GM20431 (cell line): ENCODE results near the gene NAAA.
"Not testable (repeated sequence)": the region's sequence is repeated elsewhere in the genome, so short reads cannot be mapped to it uniquely, and the experiment has no call there.

ENCODE experiments used
- in situ Hi-C: fragments of 300-500 bp; cut with MseI, MboI; formaldehyde crosslinking; loops from one replicate; pipeline ENCODE4 v1.15.0; 2020; ENCODE audit warnings: low sequenced_read_pairs; ENCODE audit not compliant: unreplicated experiment

The NAAA gene

DNA sequence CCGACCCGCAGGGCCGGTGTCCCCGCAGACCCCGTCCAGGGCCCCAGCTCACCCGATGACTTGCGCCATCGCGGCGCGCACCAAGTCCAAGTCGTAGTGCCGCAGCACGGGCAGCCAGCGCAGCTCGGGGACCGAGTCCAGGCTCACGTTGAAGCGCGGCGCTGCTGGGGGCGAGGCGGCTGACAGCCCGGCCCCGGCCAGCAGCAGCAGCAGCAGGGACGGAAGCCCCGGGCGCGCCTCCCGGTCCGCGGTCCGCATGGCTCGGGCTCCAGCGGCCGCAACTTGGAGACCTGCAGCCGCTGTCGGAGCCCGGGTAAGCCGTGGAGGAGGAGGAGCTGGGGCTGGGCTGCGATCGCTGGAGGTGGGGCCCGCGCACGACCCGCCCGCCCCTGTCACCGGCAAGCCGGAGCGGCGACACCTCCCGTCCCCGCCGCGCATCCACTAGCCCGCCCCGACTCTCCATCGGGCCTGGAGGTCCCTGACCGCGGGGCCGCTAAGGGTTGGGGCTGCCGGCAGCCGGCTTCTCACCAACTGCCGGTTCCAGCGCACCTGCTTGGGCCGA is at the start of gene NAAA:
NAAA (minus strand) TSS at position 322 of the 562 bp plus-strand sequence; CDS start at position 258, 64 bp downstream.
- in situ Hi-C loops, result no loop called here

DNA sequence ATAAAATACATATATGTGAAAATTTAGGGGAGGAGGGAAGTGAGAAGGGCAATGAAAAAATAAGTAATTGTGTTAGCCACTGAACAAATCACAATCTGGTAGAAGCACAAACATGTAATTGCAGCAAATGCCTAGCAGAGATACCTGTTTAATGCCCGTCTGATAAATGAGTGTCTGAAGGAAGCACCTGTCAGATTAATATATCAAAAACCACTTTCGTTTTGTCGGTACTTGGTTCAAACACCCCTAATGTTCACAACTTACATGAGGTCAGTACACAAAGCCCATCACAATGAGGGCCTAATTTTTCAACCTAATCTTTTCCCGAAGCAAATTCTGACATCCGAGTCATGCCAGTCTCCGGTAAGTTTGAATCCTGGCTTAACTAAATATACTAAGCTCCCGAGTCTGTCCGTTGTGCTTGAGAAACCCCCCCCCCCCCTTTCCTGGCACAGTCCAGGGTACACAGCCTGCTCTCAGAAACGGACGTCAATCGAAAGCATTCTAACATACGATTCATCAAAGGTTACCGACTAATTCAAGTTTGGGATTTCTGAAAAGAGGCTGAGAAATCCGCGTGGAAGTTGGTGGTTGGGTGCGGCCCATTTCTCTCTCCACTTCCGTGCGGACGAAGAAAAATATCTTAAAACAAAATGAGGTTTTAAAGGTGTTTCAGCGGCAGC is 49.2 kb upstream of the NAAA start:
- in situ Hi-C loops, result no loop called here

- in situ Hi-C loops, result no loop called here
Observed at GRCh38 chr4:75985116-75985515, 44.3 kb upstream of the NAAA start.

DNA sequence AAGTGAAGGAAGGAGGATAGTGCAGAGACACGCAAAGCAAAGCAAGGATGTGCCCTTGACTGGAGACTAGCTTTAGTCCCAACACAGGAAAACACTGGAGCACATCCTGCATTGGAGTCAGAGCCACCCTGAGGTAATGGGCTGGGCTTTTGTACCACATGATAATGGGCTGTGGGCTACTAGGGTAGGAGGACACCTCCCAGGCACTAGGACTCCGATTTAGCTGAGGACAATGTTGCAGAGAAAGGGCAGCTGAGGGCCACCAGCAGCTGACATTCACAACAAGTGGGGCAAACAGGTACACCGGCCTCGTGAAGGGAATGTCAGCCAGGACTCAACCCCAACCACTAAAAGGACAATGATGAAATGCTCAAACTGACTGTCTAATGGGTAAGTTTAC is 39.8 kb upstream of the NAAA start:
- in situ Hi-C loops, result no loop called here

- in situ Hi-C loops, result no loop called here
Observed at GRCh38 chr4:75976177-75976576, 35.4 kb upstream of the NAAA start.

DNA sequence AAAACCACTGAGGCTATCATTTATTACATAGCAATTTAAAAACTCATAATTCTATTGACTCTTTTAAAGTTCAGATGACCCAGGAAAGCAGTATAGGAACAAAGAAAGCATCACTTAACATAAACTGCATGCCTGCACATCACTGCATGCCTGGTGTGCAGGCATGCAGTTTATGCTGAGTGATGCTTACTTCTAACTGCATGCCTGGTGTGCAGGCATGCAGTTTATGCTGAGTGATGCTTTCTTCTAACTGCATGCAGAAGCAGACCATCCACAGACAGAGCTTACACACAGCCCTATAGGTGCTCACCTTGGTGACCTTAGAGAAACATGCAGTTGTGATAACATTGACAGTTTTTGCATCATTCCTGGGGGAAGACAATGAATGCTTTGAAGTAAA is 33.0 kb upstream of the NAAA start:
- in situ Hi-C loops, result no loop called here

GRCh38 chr4:75968084-75968483 is 27.3 kb upstream of the NAAA start:
- in situ Hi-C loops, result no loop called here

DNA sequence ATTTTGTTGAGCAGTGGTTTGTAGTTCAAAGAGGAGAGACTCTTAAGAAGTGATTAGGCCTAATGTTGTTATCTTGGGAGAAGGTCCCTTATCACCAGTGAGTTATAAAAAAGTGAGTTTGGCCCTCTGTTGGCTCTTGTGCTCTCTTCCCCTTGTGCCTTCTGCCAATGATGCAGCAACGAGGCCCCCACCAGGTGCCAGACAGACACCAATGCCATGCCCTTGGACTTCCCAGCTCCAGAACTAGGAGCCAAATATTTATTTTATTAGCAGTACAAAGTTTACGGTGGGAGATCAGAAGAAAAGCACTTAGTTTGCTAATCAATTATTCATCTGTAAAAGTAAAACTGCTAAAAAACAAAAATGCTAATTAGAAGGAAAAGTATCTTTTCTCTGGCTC is 22.7 kb upstream of the NAAA start:
- in situ Hi-C loops, result no loop called here

- in situ Hi-C loops, result not testable (repeated sequence)
Observed at GRCh38 chr4:75962072-75962471, 21.3 kb upstream of the NAAA start.

DNA sequence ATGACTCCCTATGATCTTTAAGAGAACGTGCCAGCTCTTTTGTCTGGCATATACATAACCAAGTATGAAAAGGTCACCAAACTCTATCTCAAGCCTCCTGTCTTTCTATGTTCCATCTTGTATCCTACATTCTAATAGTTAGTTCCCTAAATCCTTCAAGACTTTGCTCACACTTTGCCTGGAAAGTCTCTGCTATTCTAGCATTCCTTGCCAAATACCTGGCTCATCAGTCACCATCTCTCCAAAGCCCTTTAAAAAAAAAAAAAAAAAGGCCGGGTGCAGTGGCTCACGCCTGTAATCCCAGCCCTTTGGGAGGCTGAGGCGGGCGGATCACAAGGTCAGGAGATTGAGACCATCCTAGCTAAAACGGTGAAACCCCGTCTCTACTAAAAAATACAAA is 17.7 kb upstream of the NAAA start:
- in situ Hi-C loops, result not testable (repeated sequence)

DNA sequence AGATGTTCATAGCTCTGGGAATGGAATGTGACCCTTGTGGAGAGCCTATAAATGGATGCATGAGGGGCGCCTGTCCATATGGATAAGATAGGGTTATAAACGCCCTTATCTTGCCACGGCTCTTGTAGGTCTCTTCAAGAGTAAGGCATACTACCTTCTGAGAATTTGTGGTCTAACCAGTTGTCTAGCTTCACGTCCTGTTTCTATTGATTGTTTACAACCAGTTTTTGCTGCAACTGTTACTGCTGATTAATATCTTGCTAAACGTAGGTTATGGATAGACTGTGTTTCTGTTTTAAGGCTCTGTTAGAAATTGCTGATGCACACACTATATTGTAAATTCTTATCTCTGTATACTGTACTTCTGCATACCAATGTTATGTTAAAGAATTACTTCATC is 14.0 kb upstream of the NAAA start:
- in situ Hi-C loops, result not testable (repeated sequence)

- in situ Hi-C loops, result no loop called here
Observed at GRCh38 chr4:75953509-75953908, 12.7 kb upstream of the NAAA start.

DNA sequence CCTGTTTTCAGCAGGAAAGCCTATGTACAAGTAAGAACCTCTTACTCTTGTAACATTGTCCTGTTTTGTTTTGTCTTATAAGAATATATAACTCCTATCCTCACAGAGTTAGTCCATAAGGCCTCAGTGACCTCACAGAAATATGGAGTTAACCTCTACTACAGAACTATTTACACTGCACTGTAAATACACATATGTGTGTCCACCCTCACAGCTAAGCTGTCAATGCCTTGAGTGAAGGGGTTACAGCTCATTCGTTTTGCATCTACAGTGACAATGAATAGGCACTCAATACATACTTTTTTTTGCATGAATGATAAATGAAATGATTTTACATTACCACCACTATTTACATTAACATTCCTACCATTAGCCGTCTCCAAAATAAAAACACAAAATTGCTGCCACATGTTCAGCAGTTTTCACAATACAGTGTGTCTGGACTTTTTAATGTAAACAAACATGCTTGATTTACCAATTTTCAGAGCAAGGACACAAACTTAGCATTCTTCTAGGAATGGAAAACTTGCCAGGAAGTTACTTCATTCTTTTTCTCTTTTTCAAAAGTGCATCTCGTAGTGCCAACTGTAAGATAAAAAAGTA is 9.5 kb upstream of the NAAA start:
- in situ Hi-C loops, result no loop called here

- in situ Hi-C loops, result no loop called here
Observed at GRCh38 chr4:75948822-75949444, 8.1 kb upstream of the NAAA start.

- in situ Hi-C loops, result no loop called here
Observed at GRCh38 chr4:75939890-75940691, 722 bp downstream of the NAAA start.

GRCh38 chr4:75935628-75936027 is 5.2 kb downstream of the NAAA start:
- in situ Hi-C loops, result no loop called here

- in situ Hi-C loops, result no loop called here
Observed at GRCh38 chr4:75930152-75930551, 10.7 kb downstream of the NAAA start.

DNA sequence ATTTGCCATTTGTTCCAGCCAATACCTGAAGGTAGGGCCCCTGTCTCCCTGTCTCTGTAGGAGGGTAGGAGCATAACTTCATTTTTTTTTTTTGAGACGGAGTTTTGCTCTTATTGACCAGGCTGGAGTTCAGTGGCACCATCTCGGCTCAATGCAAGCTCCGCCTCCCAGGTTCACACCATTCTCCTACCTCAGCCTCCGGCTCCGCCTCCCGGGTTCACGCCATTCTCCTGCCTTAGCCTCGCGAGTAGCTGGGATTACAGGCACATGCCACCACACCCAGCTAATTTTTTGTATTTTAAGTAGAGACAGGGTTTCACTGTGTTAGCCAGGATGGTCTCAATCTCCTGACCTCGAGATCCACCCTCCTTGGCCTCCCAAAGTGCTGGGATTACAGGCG is 15.9 kb downstream of the NAAA start:
- in situ Hi-C loops, result not testable (repeated sequence)

DNA sequence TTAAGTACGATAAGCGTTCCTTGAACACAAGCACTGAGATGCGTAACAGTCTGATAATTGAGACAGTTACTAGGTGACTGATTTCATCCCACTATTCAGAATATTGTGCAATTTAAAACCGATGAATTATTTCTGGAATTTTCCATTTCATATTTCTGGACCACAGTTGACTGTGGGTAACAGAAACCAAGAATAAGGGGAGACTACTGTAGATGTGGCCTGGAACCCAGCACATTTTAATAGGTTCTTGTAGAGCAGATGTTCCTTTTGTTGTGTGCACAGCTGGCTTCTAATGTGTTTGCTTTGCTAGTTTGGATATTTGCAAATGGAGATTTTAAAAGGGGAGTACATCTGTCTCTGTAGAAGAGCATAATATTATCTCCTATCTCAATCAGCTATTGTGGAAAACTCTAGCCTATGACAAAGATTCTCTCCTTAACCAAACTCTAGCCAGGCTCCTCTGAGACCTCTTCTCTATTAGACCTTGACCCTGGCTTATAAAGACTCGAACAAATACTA is 16.4 kb downstream of the NAAA start:
- in situ Hi-C loops, result no loop called here

DNA sequence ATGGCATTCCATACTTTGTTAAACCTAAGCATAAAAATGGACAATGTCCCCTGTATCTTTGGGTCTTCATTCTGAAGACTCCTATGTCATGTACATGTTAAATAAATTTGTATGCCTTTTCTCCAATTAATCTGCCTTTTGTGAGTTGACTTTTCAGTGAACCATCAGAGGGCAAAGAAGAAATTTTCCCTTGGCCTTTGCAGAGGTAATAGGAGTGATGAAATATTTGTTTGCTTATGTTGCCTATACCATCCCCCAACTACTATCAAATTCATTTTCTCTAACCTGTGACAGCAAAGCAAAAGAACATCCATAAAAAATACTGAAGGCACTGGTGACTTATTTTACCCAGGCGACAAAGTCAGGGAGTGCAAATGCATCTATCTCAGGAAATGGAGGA is 18.2 kb downstream of the NAAA start:
- in situ Hi-C loops, result no loop called here
